Measurements from ENCODE around the gene SHTN1.

Gene SHTN1

GRCh38 chr10:116835658-116836057, 169.3 kb downstream of the SHTN1 start:
- DNase-seq (ENCODE audit: low spot score) (no peak), FAIRE-seq (no peak)

GRCh38 chr10:116833986-116834985, 170.7 kb downstream of the SHTN1 start:
- FAIRE-seq, result no peak
- DNase-seq (ENCODE audit: low spot score), result no peak

- FAIRE-seq (no peak), DNase-seq (ENCODE audit: low spot score) (no peak)
Measured at GRCh38 chr10:116831790-116832189, 173.2 kb downstream of the SHTN1 start.

Measured in urothelium cell line (cell line).